Suprapubic skin (tissue), 4 donors: ENCODE measurements around the gene NAA35. TPM values are rescaled to one million over a fixed set of nuclear protein-coding genes. Genes with fewer than 3 reads are reported as not detected.

ENCODE experiments used
- DNase-seq, 2 donors: peaks; one replicate each; pipeline ENCODE4 v3.0.0-alpha.2; 2019; ENCODE audit warnings: low spot score in 2 of 2
- H3K27ac ChIP-seq: fragments of 200-600 bp; sonication (generic); one replicate; pipeline ENCODE4 v1.5.1; 2019
- H3K27me3 ChIP-seq: fragments of 200-600 bp; sonication (generic); one replicate; pipeline ENCODE4 v1.5.1; 2019
- H3K36me3 ChIP-seq: fragments of 200-600 bp; sonication (generic); one replicate; pipeline ENCODE4 v1.5.1; 2019
- H3K4me1 ChIP-seq: fragments of 200-600 bp; sonication (generic); one replicate; pipeline ENCODE4 v1.5.1; 2019
- H3K4me3 ChIP-seq: fragments of 200-600 bp; sonication (generic); one replicate; pipeline ENCODE4 v1.5.1; 2019; ENCODE audit warnings: mild to moderate bottlenecking
- H3K9me3 ChIP-seq: fragments of 200-600 bp; sonication (generic); one replicate; pipeline ENCODE4 v1.5.1; 2019
- EP300 ChIP-seq: sonication (generic); formaldehyde crosslinking; IDR thresholded peaks from one replicate; pipeline ENCODE4 v1.6.1; 2017; ENCODE audit warnings: antibody characterized with exemption
- POLR2A ChIP-seq, 2 donors: fragments of 450-650 bp; IDR thresholded peaks; one replicate each; pipeline ENCODE4 v1.6.1; 2017; ENCODE audit warnings: antibody characterized with exemption in 2 of 2, mild to moderate bottlenecking in 2 of 2, moderate library complexity in 2 of 2
- POLR2AphosphoS5 ChIP-seq, 3 donors: sonication (generic); formaldehyde crosslinking; IDR thresholded peaks; one replicate each; pipeline ENCODE4 v1.6.1; 2017; ENCODE audit warnings: antibody characterized with exemption in 3 of 3
- WGBS: methylation state at CpG from one replicate; pipeline ENCODE4 v1.1.5; 2018; 5-methylcytosine and 5-hydroxymethylcytosine counted together
- total RNA-seq, 4 donors: library from RNA; depleted of rRNA; stranded (reverse); fragments of >200 nt; gene quantifications; one replicate each; pipeline ENCODE4 v1.1.0, GENCODE V29; 2016
- TF ChIP-seq, protein P1 (sequence below), 2 donors: fragments of 200-600 bp in 1 of 2; fragments of 450-650 bp in 1 of 2; sonication (generic) in 1 of 2; IDR thresholded peaks; one replicate each; pipeline ENCODE4 v1.5.1; 2016 to 2019; ENCODE audit warnings: antibody characterized with exemption in 2 of 2, mild to moderate bottlenecking in 1 of 2, moderate library complexity in 1 of 2

The NAA35 gene
- total RNA-seq, 4 donors from 2014 or later, result 10.5 to 29.2 (median 13.2) TPM

DNA sequence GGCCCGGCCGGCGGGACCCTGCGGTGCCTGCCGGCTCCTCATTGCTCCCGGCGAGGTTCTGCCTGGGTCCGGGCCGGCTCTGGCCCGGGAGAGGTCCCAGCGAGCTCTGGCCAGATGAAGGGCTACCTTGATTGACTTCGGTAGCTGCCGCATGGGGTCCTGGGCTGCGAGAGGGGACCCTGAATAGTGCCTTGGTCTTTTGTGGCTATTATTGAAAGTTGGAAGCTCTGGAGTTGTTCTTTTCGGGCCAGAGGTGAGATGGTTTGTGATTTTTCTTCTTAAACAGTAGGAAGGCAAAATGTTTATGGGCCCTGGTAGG, 635 bp downstream of the NAA35 start:
- WGBS, result 0% methylated on average over 4 of the region's 15 CpGs
- Histone ChIP-seq H3K4me1 (peaks cover 30% of the 10 kb centered on the region), H3K36me3 (peaks cover 10% of the 10 kb centered on the region), H3K27ac (peak overlapping the region; percentile 93), H3K4me3 (peak overlapping the region; percentile 93), H3K9me3 (no peaks in the 10 kb centered on the region), H3K27me3 (no peaks in the 10 kb centered on the region)
- no peak for TF ChIP-seq EP300
- TF ChIP-seq POLR2A (IDR thresholded peaks at IDR 0.05), result no peak
- TF ChIP-seq, protein P1, sequence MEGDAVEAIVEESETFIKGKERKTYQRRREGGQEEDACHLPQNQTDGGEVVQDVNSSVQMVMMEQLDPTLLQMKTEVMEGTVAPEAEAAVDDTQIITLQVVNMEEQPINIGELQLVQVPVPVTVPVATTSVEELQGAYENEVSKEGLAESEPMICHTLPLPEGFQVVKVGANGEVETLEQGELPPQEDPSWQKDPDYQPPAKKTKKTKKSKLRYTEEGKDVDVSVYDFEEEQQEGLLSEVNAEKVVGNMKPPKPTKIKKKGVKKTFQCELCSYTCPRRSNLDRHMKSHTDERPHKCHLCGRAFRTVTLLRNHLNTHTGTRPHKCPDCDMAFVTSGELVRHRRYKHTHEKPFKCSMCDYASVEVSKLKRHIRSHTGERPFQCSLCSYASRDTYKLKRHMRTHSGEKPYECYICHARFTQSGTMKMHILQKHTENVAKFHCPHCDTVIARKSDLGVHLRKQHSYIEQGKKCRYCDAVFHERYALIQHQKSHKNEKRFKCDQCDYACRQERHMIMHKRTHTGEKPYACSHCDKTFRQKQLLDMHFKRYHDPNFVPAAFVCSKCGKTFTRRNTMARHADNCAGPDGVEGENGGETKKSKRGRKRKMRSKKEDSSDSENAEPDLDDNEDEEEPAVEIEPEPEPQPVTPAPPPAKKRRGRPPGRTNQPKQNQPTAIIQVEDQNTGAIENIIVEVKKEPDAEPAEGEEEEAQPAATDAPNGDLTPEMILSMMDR (IDR thresholded peaks at IDR 0.05), result no peak
- no peak for TF ChIP-seq POLR2AphosphoS5 (IDR thresholded peaks at IDR 0.05)
- no peak for DNase-seq

DNA sequence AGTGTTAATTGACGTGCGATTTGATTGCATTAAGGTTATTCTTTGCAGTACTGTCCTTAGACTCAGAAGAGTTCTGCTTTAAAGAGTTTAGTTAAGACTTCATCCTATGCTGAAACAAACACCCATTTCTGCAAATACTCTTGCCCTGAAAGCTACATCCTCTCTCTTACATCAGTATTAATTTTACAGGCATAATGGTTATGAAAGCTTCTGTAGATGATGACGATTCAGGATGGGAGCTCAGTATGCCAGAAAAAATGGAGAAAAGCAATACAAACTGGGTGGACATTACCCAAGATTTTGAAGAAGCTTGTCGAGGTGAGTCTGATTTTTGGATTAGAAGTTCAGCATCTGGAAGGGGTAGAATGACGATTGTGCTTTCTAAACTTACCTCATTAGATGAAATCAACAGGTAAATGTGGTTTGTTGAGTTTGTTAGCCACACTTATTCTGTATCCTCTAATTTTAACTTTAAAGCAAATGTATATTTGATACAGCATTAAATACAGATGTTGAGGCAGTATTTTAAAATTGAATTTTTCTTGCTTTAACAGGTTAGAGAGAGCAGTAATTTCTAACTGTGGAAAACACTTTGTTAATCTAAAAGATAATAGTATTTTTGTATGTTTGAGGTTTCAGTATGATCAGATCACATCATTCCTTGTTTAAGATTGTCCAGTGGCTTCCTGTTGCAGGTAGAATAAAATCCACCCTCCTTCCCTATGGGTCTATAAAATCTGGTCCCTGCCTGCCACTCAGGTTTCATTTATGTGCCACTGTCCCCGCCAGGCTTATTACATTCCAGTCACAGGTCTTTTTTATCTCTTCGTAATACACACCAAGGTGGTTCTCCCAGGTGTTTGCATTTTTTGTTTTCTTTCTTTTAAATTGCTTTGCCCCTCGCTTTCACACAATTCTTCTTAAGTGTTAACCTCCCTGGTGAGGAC, 1.3 kb downstream of the NAA35 start:
- no peak for DNase-seq
- Histone ChIP-seq H3K36me3 (peaks cover 10% of the 10 kb centered on the region), H3K4me3 (peak overlapping the region; percentile 93), H3K27me3 (no peaks in the 10 kb centered on the region), H3K4me1 (peaks cover 30% of the 10 kb centered on the region), H3K9me3 (no peaks in the 10 kb centered on the region), H3K27ac (peak overlapping the region; percentile 93)
- TF ChIP-seq POLR2AphosphoS5 (IDR thresholded peaks at IDR 0.05), result no peak
- WGBS, result 39% methylated on average over 8 of the region's 8 CpGs

DNA sequence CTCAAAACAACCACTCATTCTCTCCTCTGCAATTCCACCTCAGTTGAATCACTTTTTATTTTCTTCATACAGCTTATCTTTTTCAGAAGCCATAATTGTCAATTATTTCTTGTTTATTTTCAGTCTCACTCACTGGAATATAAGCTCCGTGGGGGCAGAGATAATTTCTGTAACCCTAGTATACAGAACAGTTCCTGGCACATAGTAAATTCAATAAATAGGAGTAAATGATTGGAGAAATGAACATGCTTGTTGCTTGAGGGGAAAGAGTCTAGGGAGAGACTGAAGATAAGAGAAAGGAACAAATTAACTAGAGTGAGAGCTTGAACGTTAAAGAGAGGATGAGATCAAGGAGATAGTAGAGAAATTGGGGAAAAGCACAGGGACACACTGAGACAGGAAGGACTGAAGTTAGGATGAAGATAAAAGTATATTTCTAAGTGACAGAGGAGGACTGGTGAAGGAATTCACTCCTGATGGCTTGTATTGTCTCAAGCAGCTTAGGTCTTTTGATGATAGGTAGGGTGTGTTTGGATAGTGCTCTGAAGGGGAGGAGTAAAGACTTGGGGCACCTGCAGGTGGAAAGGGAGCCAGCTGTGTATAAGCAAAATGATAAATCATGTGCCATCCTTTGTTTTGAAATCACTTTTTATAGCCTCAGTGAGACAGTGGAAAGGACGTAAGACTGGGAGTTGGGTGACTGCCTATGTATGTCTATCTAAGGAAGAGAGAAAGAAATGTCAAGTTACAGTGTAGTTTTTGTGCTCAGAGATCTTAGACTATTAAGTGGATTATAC, 2.2 kb downstream of the NAA35 start:
- TF ChIP-seq POLR2AphosphoS5 (IDR thresholded peaks at IDR 0.05), result no peak
- TF ChIP-seq EP300, result no peak
- TF ChIP-seq POLR2A (IDR thresholded peaks at IDR 0.05), result no peak
- TF ChIP-seq, protein P1 (IDR thresholded peaks at IDR 0.05), result no peak
- peaks cover 30% of the 10 kb centered on the region for H3K4me1 ChIP-seq
- H3K9me3 ChIP-seq, result no peaks in the 10 kb centered on the region
- H3K4me3 ChIP-seq, result peak overlapping the region; percentile 93
- no peaks in the 10 kb centered on the region for H3K27me3 ChIP-seq
- no peak for DNase-seq
- 49% methylated on average over 3 of the region's 3 CpGs for WGBS
- H3K36me3 ChIP-seq, result peaks cover 10% of the 10 kb centered on the region
- H3K27ac ChIP-seq, result no peak overlapping the region

DNA sequence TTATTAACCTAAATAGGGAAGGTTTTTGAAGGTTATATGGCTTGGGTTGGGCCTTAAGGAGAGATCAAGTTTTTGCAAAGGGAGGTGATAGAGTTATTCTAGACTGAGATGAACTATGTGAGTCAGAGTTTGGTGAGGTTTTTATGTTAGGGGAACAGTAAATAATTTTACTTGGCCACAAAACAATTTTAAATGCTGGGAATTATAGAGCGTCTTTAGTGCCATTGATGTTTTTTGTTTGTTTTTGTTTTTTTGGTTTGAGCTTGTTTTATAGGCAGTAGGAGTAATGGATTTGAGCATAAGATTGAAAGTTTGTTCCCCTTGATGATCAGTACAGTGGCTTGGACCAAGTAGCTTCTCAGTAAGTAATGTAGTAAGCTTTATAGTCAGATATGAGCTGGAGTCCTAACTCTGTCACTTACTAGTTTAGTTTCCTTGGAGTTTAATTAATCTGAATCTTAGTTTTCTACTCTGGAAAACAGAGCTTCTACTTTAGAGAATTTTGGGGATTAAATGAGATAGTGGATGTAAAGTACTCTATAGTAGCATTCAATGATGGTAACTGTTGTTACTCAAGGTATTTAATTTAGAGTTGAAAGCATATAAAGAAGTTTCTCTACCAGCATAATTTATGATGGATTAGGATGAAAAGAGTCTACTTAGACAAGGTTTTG, 2.9 kb downstream of the NAA35 start:
- Histone ChIP-seq H3K9me3 (no peaks in the 10 kb centered on the region), H3K27me3 (no peaks in the 10 kb centered on the region), H3K27ac (no peak overlapping the region), H3K4me1 (peaks cover 30% of the 10 kb centered on the region), H3K36me3 (peaks cover 10% of the 10 kb centered on the region), H3K4me3 (no peak overlapping the region)
- TF ChIP-seq POLR2AphosphoS5 (IDR thresholded peaks at IDR 0.05) (no peak), EP300 (no peak), POLR2A (IDR thresholded peaks at IDR 0.05) (no peak)
- TF ChIP-seq, protein P1 (IDR thresholded peaks at IDR 0.05), result no peak
- DNase-seq, result no peak
- WGBS, result 93% methylated on average over 1 of the region's 1 CpG

- peaks cover 30% of the 10 kb centered on the region for H3K4me1 ChIP-seq
- no peaks in the 10 kb centered on the region for H3K9me3 ChIP-seq
- no peak overlapping the region for H3K4me3 ChIP-seq
- H3K36me3 ChIP-seq, result peaks cover 10% of the 10 kb centered on the region
- TF ChIP-seq POLR2AphosphoS5 (IDR thresholded peaks at IDR 0.05), result no peak
- TF ChIP-seq, protein P1 (IDR thresholded peaks at IDR 0.05), result no peak
- no peak for TF ChIP-seq EP300
- no peak for TF ChIP-seq POLR2A (IDR thresholded peaks at IDR 0.05)
- no peak for DNase-seq
- WGBS, result 76% methylated on average over 2 of the region's 2 CpGs
- no peaks in the 10 kb centered on the region for H3K27me3 ChIP-seq
- H3K27ac ChIP-seq, result no peak overlapping the region
Measured at GRCh38 chr9:85944672-85945071, 3.7 kb downstream of the NAA35 start.
